GM12878 (cell line): Measurements from ENCODE around the gene SUGP1. TPM values are rescaled to one million over a fixed set of nuclear protein-coding genes. Genes with fewer than 3 reads are reported as not detected.

Source experiments
- ATAC-seq: fragments of 200-7000 bp; cut with Tn5 transposase; 3 replicates; pipeline ENCODE4 v1.9.1; 2020; ENCODE audit warnings: mild to moderate bottlenecking, moderate library complexity
- BruUV-seq: library from RNA; stranded (reverse); fragments of 400-500 nt; replicated peaks from 2 replicates; lab custom pipeline; 2021; lab: Mats Ljungman, UMichigan
- CTCF ChIA-PET: fragments of 300-600 bp; sonication (Branson Sonifier 250); formaldehyde crosslinking; extraction: SDS; loops from one replicate; lab custom pipeline; 2021; ENCODE audit warnings: inconsistent platforms; lab: Yijun Ruan, JAX
- POLR2A ChIA-PET: fragments of 350-600 bp; formaldehyde crosslinking; extraction: SDS; loops from one replicate; lab custom pipeline; 2021; ENCODE audit warnings: inconsistent platforms; lab: Charles Lee
- RAD21 ChIA-PET: fragments of 300-600 bp; sonication (Branson Sonifier 250); formaldehyde crosslinking; loops from one replicate; lab custom pipeline; 2023; ENCODE audit warnings: antibody characterized with exemption; ENCODE audit not compliant: unreplicated experiment; lab: Charles Lee
- SMC1A ChIA-PET: fragments of 300-600 bp; sonication (Branson Sonifier 250); formaldehyde crosslinking; loops from one replicate; lab custom pipeline; 2023; ENCODE audit not compliant: unreplicated experiment, uncharacterized antibody; lab: Charles Lee
- DNase-seq: peaks from one replicate; pipeline ENCODE4 v3.0.0-alpha.2; 2011; ENCODE audit warnings: low read depth, low spot score
- FAIRE-seq: peaks from 3 replicates; lab custom pipeline; 2011; peaks lifted over from hg19 to GRCh38; lab: Jason Lieb, UNC
- H2AFZ ChIP-seq: 2 replicates; pipeline ENCODE4 v1.6.0; 2011; ENCODE audit warnings: low read depth, low read length, control low read depth; ENCODE audit not compliant: control insufficient read depth
- H3K27ac ChIP-seq: 2 replicates; pipeline ENCODE4 v1.5.1; 2011; ENCODE audit warnings: control low read depth; ENCODE audit not compliant: control insufficient read depth, insufficient read depth
- H3K27me3 ChIP-seq, 2 experiments: replicated peaks in 1 of 2; 2 replicates each; pipeline versions ENCODE4 v1.6.0 to v1.6.1; 2011; ENCODE audit warnings: low read length in 1 of 2; ENCODE audit not compliant: control insufficient read depth in 2 of 2, insufficient read depth in 2 of 2
- H3K36me3 ChIP-seq, 2 experiments: 2 replicates each; pipeline ENCODE4 v1.5.1; 2011; ENCODE audit warnings: low read length in 1 of 2; ENCODE audit not compliant: control insufficient read depth in 2 of 2, insufficient read depth in 2 of 2
- H3K4me1 ChIP-seq: 2 replicates; pipeline ENCODE4 v1.6.1; 2011; ENCODE audit warnings: mild to moderate bottlenecking, low read length, moderate library complexity, mixed read lengths; ENCODE audit not compliant: control insufficient read depth, insufficient read depth
- H3K4me2 ChIP-seq: 2 replicates; pipeline ENCODE4 v1.6.0; 2011; ENCODE audit warnings: control low read depth; ENCODE audit not compliant: control insufficient read depth, insufficient read depth
- H3K4me3 ChIP-seq: fragments of 200-600 bp; sonication (generic); 2 replicates; pipeline ENCODE4 v1.5.1; 2016
- H3K79me2 ChIP-seq: 2 replicates; pipeline ENCODE4 v1.6.0; 2011; ENCODE audit warnings: low read length; ENCODE audit not compliant: control insufficient read depth, insufficient read depth
- H3K9ac ChIP-seq: 2 replicates; pipeline ENCODE4 v1.8.0; 2011; ENCODE audit warnings: low read length, control low read depth, mixed read lengths; ENCODE audit not compliant: control insufficient read depth, insufficient read depth
- H3K9me3 ChIP-seq: replicated peaks from 3 replicates; pipeline ENCODE4 v1.5.1; 2011; ENCODE audit warnings: mild to moderate bottlenecking, low read length; ENCODE audit not compliant: control insufficient read depth, insufficient read depth
- H4K20me1 ChIP-seq: 2 replicates; pipeline ENCODE4 v1.6.0; 2011; ENCODE audit not compliant: control insufficient read depth, insufficient read depth
- BACH1 ChIP-seq: fragments of 450-650 bp; IDR thresholded peaks from 2 replicates; pipeline ENCODE4 v1.6.1; 2017; ENCODE audit warnings: mild to moderate bottlenecking, borderline replicate concordance
- FOXK2 ChIP-seq: fragments of 450-650 bp; IDR thresholded peaks from 2 replicates; pipeline ENCODE4 v1.6.1; 2017; ENCODE audit warnings: mild to moderate bottlenecking, moderate library complexity
- GABPA ChIP-seq: IDR thresholded peaks from 2 replicates; pipeline ENCODE4 v1.6.1; 2014; ENCODE audit warnings: antibody characterized with exemption, low read depth, mild to moderate bottlenecking, inconsistent platforms
- HDAC2 ChIP-seq: fragments of 200-600 bp; sonication (generic); IDR thresholded peaks from 2 replicates; pipeline ENCODE4 v1.6.1; 2017
- NRF1 ChIP-seq: conservative IDR thresholded peaks from 2 replicates; pipeline ENCODE4 v1.6.1; 2011; ENCODE audit warnings: mild to moderate bottlenecking, low read depth, low read length, improper control_type of control experiment
- SKIL ChIP-seq: fragments of 450-650 bp; IDR thresholded peaks from 2 replicates; pipeline ENCODE4 v1.6.1; 2017; ENCODE audit warnings: mild to moderate bottlenecking, low read depth, inconsistent platforms; ENCODE audit not compliant: poor library complexity, severe bottlenecking
- TCF7 ChIP-seq: IDR thresholded peaks from 2 replicates; pipeline ENCODE4 v1.6.1; 2014; ENCODE audit warnings: antibody characterized with exemption, borderline replicate concordance
- ZNF24 ChIP-seq: fragments of 450-650 bp; IDR thresholded peaks from 2 replicates; pipeline ENCODE4 v1.6.1; 2017; ENCODE audit warnings: antibody characterized with exemption, mild to moderate bottlenecking
- WGBS: methylation state at CpG from one replicate; pipeline ENCODE4 v1.1.6; 2016; ENCODE audit warnings: low lambda C conversion rate; ENCODE audit not compliant: insufficient replicate concordance, insufficient coverage; ENCODE audit errors: missing lambda C conversion rate; 5-methylcytosine and 5-hydroxymethylcytosine counted together
- in situ Hi-C: fragments of 300-500 bp; cut with MboI; formaldehyde crosslinking; loops from 9 replicates; pipeline ENCODE4 v1.14.3; 2018; ENCODE audit warnings: mixed read lengths
- intact Hi-C: fragments of 100-400 bp; cut with micrococcal nuclease; formaldehyde crosslinking; loops from one replicate; pipeline ENCODE4 v1.14.2; 2022; ENCODE audit not compliant: unreplicated experiment
- polyA plus RNA-seq, 11 experiments: library from polyadenylated mRNA; depleted of rRNA in 4 of 11; unstranded in 6 of 11; stranded (reverse) in 5 of 11; fragments of >200 nt; fragmentation: Nextera tagmentation in 4 of 11; fragmentation: Illumina TruSeq in 1 of 11; extraction: Ambion mirVana in 4 of 11; extraction: Trizol in 1 of 11; gene quantifications; 1 replicate in 1 of 11; 2 replicates in 10 of 11; pipeline versions ENCODE4 v1.2.1 to v1.2.3, GENCODE V29; 2011 to 2016; ENCODE audit warnings: inconsistent platforms in 2 of 11, missing spikeins in 2 of 11, low read depth in 1 of 11
- total RNA-seq, 4 experiments: library from RNA; depleted of rRNA in 3 of 4; stranded (reverse); fragments of >200 nt in 3 of 4; fragmentation: Illumina TruSeq in 1 of 4; extraction: Trizol in 1 of 4; gene quantifications; 2 replicates each; pipeline versions ENCODE4 v1.2.1 to v1.2.3, GENCODE V29; 2013 to 2021

SUGP1 gene
- total and polyA plus RNA-seq, 10 of the 15 experiments (the other 5 are each of a cell fraction or from before 2014, with no cell fraction given): 1.6 to 70.2 (median 38.4) TPM

DNA sequence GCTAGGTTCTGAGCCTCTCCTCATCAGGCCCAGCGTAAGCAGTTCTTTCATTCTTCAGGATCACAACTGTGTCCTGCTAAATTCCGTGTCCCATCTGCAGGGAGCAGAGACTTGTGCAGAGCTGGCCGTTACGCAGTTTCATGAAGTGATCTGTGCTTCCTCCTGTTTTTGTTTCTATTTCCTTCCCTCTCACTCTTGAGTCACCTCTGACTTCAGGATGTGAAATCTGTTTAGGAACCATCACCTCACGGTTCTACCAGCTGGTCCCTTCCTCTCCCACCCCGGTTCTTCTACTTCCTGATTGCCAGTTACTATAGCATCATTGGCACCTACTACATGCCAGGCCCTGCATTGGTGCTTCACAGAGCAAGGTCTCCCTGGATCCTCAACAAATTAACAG lies 8.8 kb upstream of the SUGP1 start:
- Histone ChIP-seq H3K4me1 (no peaks in the 10 kb centered on the region), H3K4me2 (no peak overlapping the region), H3K4me3 (no peak overlapping the region), H3K9me3 (no peaks in the 10 kb centered on the region), H4K20me1 (no peaks in the 10 kb centered on the region), H3K9ac (no peak overlapping the region), H3K36me3 (peaks cover 3 to 20% of the 10 kb centered on the region in 2 experiments; a peak in 3 of 4 replicates), H3K79me2 (peaks cover 5% of the 10 kb centered on the region)
- in situ Hi-C loops: no loop called here
- FAIRE-seq (no peak), DNase-seq (no peak)
- POLR2A ChIA-PET: interaction anchor here (0.6 to 0.7 kb wide), 2 partner anchors 33 to 225 kb away, joined by 3 to 4 read pairs; no protein-coding TSS in a partner anchor
- no peak for TF ChIP-seq HDAC2
- no peak for TF ChIP-seq TCF7
- 0 out of 2 replicates have a peak, but pooled peaks have one; percentile 10 for TF ChIP-seq GABPA
- TF ChIP-seq, all 136 proteins: peak for 1
- intact Hi-C loops: no loop called here
- SMC1A ChIA-PET: no interaction called here
- Histone ChIP-seq H3K27me3 (no peaks in the 10 kb centered on the region), H3K27ac (no peak overlapping the region), H2AFZ (no peak overlapping the region)
- 23% methylated on average over 6 of the region's 6 CpGs for WGBS
- RAD21 ChIA-PET: no interaction called here
- ATAC-seq: peak; percentile 58
- no TSS peak for BruUV-seq
- CTCF ChIA-PET: interaction anchor here (0.6 kb wide), 1 partner anchor 13 kb away, joined by 3 read pairs; no protein-coding TSS in a partner anchor

- Histone ChIP-seq H3K27me3 (no peaks in the 10 kb centered on the region), H4K20me1 (no peaks in the 10 kb centered on the region), H3K36me3 (peaks cover 2 to 24% of the 10 kb centered on the region in 2 experiments; a peak in 3 of 4 replicates), H3K27ac (no peak overlapping the region), H3K9me3 (no peaks in the 10 kb centered on the region), H3K9ac (no peak overlapping the region), H2AFZ (no peak overlapping the region), H3K4me1 (no peaks in the 10 kb centered on the region), H3K4me2 (no peak overlapping the region), H3K4me3 (no peak overlapping the region), H3K79me2 (peaks cover 10% of the 10 kb centered on the region)
- in situ Hi-C loops (no loop called here), intact Hi-C loops (no loop called here)
- DNase-seq: no peak
- FAIRE-seq: no peak
- SMC1A ChIA-PET: no interaction called here
- no peak for ATAC-seq
- TF ChIP-seq BACH1 (no peak), ZNF24 (no peak), SKIL (no peak), FOXK2 (no peak), NRF1 (no peak)
- CTCF ChIA-PET: interaction anchor here (0.6 kb wide), 1 partner anchor 18 kb away, joined by 3 read pairs; no protein-coding TSS in a partner anchor
- 93% methylated on average over 8 of the region's 8 CpGs for WGBS
- POLR2A ChIA-PET: no interaction called here
- BruUV-seq: no TSS peak
- RAD21 ChIA-PET: no interaction called here
Observed at GRCh38 chr19:19327672-19328071, 7.4 kb upstream of the SUGP1 start.
